Midbrain (tissue), 1 donor: ENCODE measurements around the gene SNRPF.
A peak's percentile ranks its signal among the peaks of the same experiment; 100 is the strongest.
"Not testable (repeated sequence)": the region's sequence is repeated elsewhere in the genome, so short reads cannot be mapped to it uniquely, and the experiment has no call there.

Source experiments
- DNase-seq: peaks from one replicate; lab custom pipeline; 2025; lab: John Stamatoyannopoulos, UW

Gene SNRPF

DNA sequence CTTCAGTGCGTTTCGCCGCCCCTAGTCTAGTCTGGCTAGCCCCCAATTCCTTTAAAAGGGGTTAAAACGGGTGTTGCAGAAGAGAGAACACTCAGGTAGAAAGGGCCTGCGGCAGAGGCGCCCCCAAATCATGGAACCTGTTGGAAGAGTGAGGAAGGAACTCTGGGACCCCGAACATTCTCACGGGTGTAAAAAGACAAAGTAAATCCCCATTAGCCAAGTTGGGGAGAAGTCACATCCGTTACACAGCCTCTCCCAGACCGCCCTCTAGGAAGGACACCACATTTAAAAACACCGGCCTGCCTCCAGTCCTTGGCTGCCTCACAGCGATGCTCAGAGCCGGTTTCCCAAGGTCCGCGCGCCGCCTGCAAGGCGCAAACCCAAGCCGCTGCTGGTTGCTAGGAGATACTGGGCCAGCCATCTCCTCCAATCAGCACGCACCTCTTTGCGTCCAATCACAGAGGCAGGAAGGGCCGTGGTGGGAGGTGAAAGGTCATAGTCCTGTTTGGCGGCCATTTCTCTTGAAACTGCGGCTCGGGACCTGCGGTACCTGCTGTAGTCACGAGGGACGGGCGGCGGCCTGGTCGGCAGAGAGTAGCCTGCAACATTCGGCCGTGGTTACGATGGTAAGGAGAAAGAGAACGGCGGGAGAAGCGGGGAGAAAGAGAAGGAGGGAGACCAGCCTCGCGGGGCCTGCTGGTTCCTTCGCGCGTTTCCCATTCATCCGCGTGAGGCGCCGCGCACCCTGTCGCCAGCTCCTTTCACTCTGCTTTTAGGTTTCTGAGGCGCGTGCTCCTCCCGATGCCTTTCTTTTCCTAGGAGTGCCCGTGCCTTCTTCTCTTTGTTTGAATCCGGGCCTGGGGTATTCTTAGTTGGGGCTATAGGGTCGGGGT, at the start of gene SNRPF:
TSS of gene SNRPF (plus strand) at position 502 of the 893 bp plus-strand sequence. CDS start at position 624, 122 bp downstream.
- DNase-seq: peak; percentile 95

DNA sequence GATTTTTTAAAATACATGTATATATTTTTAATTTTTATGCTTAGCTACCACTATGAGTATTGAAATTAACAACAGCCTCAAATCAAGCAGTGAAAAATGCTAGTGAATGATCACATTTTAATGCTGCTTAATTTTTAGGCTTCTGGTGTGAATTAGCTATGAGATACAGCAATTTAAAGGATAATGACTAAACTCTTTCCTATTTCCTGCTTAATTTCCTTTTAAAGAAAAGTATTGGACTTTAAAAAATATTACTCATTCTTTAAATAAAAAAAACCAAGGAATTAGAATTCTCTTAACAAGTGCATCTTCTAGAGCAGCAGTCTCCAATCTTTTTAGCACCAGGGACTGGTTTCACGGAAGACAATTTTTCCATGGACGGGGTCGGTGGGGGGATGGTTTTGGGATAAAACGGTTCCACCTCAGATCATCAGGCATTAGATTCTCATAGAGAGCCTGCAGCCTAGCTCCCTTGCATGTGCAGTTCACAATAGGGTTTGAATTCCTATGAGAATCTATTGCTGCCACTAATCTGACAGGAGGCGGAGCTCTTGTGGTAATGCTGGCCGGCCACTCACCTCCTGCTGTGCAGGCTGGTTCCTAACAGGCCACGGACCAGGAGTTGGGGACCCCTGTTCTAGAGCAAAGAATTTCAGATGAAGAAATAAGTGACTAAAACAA, 49.6 kb upstream of the SNRPF start:
- no peak for DNase-seq

DNA sequence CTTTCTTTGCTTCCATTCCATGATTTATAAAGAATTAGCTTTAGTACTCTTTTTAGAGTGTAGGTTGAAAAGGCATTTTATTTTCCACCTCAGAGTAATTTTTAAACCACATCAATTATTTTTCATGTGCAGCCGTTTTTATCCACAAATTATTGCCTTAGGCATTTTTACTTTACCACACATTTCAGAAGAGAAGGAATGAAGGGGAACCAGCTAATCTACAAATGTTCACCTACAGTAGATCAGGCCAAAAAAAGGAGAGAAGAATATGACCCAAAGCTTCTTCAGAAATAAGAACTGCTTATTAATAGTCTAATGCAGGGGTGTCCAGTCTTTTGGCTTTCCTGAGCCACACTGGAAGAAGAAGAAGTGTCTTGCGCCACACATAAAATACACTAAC, 48.3 kb upstream of the SNRPF start:
- DNase-seq: no peak

DNA sequence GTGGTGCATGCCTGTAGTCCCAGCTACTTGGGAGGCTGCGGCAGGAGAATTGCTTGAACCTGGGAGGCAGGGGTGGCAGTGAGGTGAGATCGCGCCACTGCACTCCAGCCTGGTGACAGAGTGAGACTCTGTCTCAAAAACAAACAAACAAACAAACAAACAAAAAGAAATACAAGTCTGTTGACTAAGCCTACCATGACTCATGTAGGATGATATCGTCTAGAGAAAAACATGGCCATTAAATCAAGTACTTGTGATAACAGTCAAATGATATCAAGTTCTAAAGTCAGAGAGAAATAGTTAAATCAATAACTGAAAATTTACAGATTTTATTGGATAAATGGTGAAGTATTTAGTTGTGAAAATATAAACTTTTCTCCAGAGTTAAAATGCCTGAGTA, 46.6 kb upstream of the SNRPF start:
- not testable (repeated sequence) for DNase-seq

- peak; percentile 3 for DNase-seq
Measured at GRCh38 chr12:95815632-95816212, 43.0 kb upstream of the SNRPF start.

DNA sequence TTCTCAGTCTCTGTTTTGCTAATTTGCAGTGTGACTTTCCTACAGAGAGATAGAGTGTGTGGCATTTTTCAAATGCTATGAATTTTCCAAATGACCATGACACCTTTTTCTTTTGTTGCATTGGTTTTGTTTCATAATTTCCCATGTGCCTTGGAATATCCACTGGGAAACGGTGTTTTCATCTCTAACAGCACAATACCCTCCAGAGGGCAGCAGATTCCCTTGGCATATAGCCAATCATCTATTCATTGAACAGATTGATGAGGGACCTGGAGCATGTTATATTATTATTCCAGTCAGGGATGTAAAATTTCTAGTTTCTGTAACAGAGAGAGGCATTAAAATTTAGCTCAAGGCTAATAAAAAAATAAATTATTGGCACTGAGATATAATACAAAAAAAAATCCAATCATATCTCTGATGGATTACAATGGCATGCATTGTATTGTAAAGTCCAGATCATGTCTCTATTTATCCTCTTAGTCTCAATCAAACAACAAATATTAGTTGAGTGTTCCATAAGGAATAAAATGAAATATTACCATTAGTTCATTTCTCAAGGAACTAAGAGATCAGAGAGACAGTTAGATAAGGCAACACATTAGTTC, 38.6 kb upstream of the SNRPF start:
- DNase-seq: peak; percentile 50

GRCh38 chr12:95829395-95829794, 29.4 kb upstream of the SNRPF start:
- no peak for DNase-seq

DNA sequence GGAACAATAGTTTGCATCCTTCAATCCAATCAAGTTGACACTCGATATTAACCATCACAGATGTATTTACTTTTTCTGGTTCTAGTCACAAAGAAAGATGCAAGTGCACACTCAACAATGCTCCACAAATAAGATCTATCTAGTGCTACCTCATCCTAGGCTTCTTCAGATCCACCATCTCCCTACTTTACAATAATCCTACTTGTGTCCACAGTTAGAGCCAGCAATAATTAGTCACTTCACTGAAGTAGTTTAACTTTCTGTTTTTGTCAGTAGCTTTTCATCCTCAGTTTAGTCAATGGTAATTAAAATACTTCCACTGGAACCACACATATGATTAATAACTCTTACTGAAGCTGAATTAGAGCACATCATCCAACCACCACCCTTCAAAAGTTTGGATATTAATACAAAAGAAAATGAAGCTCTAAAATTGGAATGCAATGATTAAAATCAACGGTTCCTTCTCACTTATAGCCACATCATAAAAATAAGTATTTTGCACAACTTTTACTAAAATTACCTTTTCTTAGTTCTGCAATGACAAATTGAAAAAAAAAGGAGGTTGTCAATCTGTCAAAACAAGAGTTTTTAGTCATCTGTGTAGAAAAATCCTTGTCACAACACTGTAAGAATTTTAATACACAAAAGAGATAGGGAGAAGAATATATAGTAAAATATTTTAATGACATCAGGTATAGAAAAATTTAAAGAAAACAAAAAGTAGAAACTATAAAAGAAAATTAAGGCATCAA, 28.2 kb upstream of the SNRPF start:
- no peak for DNase-seq

DNA sequence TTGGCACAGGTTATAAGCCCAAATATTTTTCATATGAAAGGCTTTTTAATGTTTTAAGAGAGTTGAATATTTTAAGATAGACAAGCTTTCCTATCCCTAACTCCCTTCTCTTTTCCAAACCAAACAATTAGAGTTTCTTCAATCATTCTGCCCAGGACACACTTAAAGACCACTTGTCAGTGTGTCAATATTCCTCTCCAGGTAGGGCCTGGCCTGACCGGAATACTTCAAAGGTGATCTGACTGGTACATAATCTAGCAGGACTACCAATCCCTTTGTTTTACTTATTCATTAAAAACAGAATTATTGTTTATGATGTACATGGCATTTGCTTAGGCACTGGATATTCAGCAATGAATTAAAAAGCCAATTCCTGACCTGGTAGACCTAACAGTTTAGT, 24.2 kb upstream of the SNRPF start:
- no peak for DNase-seq

GRCh38 chr12:95836185-95836609, 22.6 kb upstream of the SNRPF start:
- DNase-seq: no peak

- DNase-seq: no peak
Measured at GRCh38 chr12:95836630-95837239, 22.0 kb upstream of the SNRPF start.

DNA sequence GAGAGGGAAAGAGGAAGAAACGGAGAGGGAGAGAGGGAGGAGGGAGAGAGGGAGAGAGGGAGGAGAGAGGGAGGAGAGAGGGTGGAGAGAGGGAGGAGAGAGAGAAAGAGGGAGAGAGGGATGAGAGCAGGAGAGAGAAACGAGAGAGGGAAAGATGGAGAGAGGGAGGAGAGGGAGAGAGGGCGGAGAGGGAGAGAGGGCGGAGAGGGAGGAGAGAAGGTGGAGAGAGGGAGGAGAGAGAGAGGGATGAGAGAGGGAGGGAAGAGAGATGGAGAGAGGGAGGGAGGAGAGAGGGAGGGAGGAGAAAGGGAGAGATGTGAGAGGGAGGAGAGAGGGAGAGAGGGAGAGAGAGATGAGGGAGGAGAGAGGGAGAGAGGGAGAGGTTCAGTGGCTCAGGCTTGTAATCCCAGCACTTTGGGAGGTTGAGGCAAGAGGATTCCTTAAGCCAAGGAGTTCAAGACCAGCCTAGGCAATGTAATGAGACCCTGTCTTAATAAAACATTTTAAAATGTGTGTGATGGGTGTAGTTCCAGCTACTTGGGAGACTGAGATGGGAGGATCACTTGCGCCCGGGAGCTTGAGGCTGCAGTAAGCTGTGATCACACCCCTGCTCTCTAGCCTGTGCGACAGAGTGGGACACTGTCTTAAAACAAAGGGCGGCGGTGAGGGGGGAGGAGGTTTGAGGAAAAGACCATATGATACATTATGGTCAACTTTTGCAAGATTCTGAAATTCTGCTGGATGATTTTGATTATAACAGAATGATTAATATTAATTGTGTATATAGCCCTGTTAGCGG, 21.3 kb upstream of the SNRPF start:
- DNase-seq: no peak

DNA sequence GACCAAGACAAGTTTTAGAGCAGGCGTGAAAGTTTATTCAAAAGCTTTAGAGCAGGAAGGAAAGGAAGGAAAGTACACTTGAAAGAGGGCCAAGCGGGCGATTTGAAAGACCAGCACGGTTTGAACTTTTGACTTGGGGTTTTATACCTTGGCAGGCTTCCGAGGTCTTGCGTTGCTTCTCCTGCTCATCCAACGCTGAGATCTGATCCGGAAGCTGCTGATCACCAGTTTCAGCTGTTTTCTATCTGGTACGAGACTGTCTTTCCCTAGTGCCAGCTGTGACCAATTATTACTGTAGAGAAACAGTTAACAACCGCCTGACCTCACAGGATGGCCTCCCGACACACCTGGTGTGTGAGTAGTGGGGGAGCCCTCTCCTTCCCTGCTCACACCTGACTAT, 20.6 kb upstream of the SNRPF start:
- no peak for DNase-seq

GRCh38 chr12:95842426-95842825, 16.3 kb upstream of the SNRPF start:
- DNase-seq: not testable (repeated sequence)

GRCh38 chr12:95848575-95849388, 10.0 kb upstream of the SNRPF start:
- peak; percentile 19 for DNase-seq

DNA sequence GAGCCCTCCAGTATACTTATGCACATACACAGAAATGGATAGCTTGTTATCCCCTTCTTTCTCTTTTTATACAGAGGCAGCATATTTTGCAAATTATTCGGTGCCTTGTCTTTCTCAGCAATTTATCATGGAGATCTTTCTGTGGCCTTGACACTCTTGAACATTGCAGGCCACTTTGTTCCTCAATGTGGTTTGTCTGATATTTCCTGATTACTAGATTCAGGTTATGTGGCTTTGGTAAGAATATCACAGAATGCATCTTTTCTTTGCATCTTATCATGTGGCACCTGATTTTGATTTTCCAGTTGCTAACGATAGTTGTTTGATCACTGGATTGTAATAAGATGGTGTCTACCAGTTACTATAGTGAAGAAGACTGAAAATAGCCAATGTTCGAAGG, 7.1 kb upstream of the SNRPF start:
- DNase-seq: no peak

GRCh38 chr12:95852133-95852532, 6.6 kb upstream of the SNRPF start:
- DNase-seq: no peak

DNA sequence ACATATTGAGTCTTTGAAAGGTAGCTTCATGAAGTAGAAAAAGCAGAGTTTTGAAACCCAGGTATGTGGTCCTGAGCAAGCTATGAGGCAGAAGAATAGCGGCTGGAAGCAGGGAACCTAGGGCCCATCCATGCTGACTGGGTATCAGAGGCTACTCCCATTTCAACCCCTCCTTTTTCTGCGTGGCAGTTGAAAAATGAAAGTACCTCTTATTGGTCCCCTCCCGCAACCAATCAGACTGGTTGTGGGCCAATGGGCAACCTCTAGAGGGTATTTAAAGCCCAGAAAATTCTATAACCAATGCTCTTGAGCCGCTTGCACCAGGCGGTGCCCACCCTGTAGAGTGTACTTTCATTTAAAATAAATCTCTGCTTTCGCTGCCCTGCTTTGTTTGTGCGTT, 1.6 kb upstream of the SNRPF start:
- DNase-seq: no peak

DNA sequence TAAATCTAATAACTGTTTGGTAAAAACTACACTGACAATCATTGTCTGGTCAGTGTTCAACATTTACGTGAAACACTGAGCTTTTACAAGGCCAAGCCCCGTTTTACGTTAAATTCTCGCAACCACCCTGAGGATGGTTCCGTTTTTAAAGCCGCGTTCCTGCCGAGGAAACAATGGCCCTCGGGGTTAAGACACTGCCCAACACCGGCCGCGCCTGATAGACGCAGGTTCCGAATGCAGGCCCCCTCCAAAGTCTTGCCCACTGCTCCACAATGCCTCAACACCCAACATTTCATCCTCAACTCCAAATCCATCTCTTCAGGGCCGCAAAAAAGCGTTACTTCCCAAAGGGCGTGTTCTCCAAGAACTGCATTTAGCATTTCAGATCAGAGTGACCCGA, 953 bp upstream of the SNRPF start:
- no peak for DNase-seq
